Small intestine (tissue), 7 donors: ENCODE results near the gene TCEAL1. TPM values are rescaled to one million over a fixed set of nuclear protein-coding genes. Genes with fewer than 3 reads are reported as not detected.
A peak's percentile ranks its signal among the peaks of the same experiment; 100 is the strongest.

ENCODE experiments used
- DNase-seq, 2 donors: peaks; one replicate each; pipeline versions ENCODE4 v3.0.0 to v3.0.0-alpha.2; 2013
- FAIRE-seq: peaks from 2 replicates; lab custom pipeline; 2012; peaks lifted over from hg19 to GRCh38; lab: Jason Lieb, UNC
- H3K27ac ChIP-seq, 3 donors: one replicate each; pipeline ENCODE4 v1.5.1; 2013; ENCODE audit warnings: low read length in 2 of 3, mild to moderate bottlenecking in 2 of 3, control low read depth in 1 of 3, inconsistent platforms in 1 of 3, low read depth in 1 of 3, moderate library complexity in 1 of 3
- H3K27me3 ChIP-seq, 3 donors: one replicate each; pipeline ENCODE4 v1.6.1; 2013; ENCODE audit warnings: low read length in 3 of 3, inconsistent platforms in 1 of 3; ENCODE audit not compliant: control insufficient read depth in 3 of 3, insufficient read depth in 3 of 3
- H3K36me3 ChIP-seq, 3 donors: one replicate each; pipeline ENCODE4 v1.6.1; 2013; ENCODE audit warnings: low read length in 3 of 3, inconsistent platforms in 1 of 3, low read depth in 1 of 3, mild to moderate bottlenecking in 1 of 3, moderate library complexity in 1 of 3; ENCODE audit not compliant: control insufficient read depth in 3 of 3, insufficient read depth in 2 of 3
- H3K4me1 ChIP-seq, 3 donors: one replicate each; pipeline ENCODE4 v1.6.1; 2013; ENCODE audit warnings: low read length in 2 of 3, inconsistent platforms in 1 of 3, low read depth in 1 of 3, mild to moderate bottlenecking in 1 of 3, moderate library complexity in 1 of 3; ENCODE audit not compliant: control insufficient read depth in 3 of 3, insufficient read depth in 2 of 3
- H3K4me3 ChIP-seq, 3 donors: one replicate each; pipeline ENCODE4 v1.5.1; 2013; ENCODE audit warnings: low read length in 3 of 3, control low read depth in 1 of 3, inconsistent platforms in 1 of 3, low read depth in 1 of 3, mild to moderate bottlenecking in 1 of 3, moderate library complexity in 1 of 3
- H3K9me3 ChIP-seq, 2 donors: one replicate each; pipeline ENCODE4 v1.6.1; 2013; ENCODE audit warnings: low read depth in 1 of 2, low read length in 1 of 2; ENCODE audit not compliant: control insufficient read depth in 2 of 2, insufficient read depth in 1 of 2
- WGBS, 3 donors: extraction: QIAGEN DNeasy Blood & Tissue Kit; methylation state at CpG; one replicate each; pipeline ENCODE4 v1.1.7; 2013; 5-methylcytosine and 5-hydroxymethylcytosine counted together
- polyA plus RNA-seq, 4 donors: library from polyadenylated mRNA; stranded (reverse) in 3 of 4; unstranded in 1 of 4; fragments of 200-250 nt in 3 of 4; fragments of 120-200 nt in 1 of 4; gene quantifications; one replicate each; pipeline versions ENCODE4 v1.2.1 to v1.2.3, GENCODE V29; 2013
- donor health status: healthy with polysubstance abuse.
- donor health status: control.
- donor health status: control.
- donor health status: Bipolar disorder and iron deficiency.
- donor health status: healthy.

TCEAL1 gene
- polyA plus RNA-seq, 4 donors = 17.9 to 33.0 (median 26.9) TPM

GRCh38 chrX:103607364-103608305 lies 21.1 kb upstream of the TCEAL1 start, which contains the start of gene TCEAL3:
TSS of gene TCEAL3 (plus strand) at chrX:103607963. CDS start at chrX:103609065, 1,102 bp downstream.
- H3K4me3 ChIP-seq = peak within 1 kb of the TSS; percentile 58 to 65 (median 64)
- FAIRE-seq (no peak), DNase-seq (peak in 1 of 2 donors; percentile 52)
- H3K9me3 ChIP-seq = no peaks in the 10 kb centered on the region
- 1 to 23% (median 2%) methylated on average over 36 to 59 of the region's 59 CpGs for WGBS, 3 donors
- peaks cover 0 to 4% (median 0%) of the 10 kb centered on the region in 3 donors for H3K4me1 ChIP-seq
- no peaks in the 10 kb centered on the region for H3K27me3 ChIP-seq
- H3K36me3 ChIP-seq = peaks cover 0 to 5% (median 0%) of the 10 kb centered on the region in 3 donors
- peak within 1 kb of the TSS in 2 of 3 donors; percentile 45 to 86 for H3K27ac ChIP-seq

GRCh38 chrX:103608306-103608963 lies 20.3 kb upstream of the TCEAL1 start:
- no peaks in the 10 kb centered on the region for H3K9me3 ChIP-seq
- peak overlapping the region in 2 of 3 donors; percentile 45 to 86 for H3K27ac ChIP-seq
- peak in 1 of 2 donors; percentile 11 for DNase-seq
- no peak for FAIRE-seq
- peaks cover 0 to 4% (median 0%) of the 10 kb centered on the region in 3 donors for H3K4me1 ChIP-seq
- no peaks in the 10 kb centered on the region for H3K27me3 ChIP-seq
- H3K4me3 ChIP-seq = peak overlapping the region; percentile 58 to 65 (median 64)
- peaks cover 0 to 3% (median 0%) of the 10 kb centered on the region in 3 donors for H3K36me3 ChIP-seq
- 19 to 37% (median 34%) methylated on average over 18 to 21 of the region's 21 CpGs for WGBS, 3 donors

GRCh38 chrX:103610282-103610681 lies 18.5 kb upstream of the TCEAL1 start:
- 49 to 70% (median 60%) methylated on average over 1 of the region's 1 CpG for whole genome bisulfite sequencing, 3 donors

GRCh38 chrX:103613362-103613890 lies 15.3 kb upstream of the TCEAL1 start:
- no peaks in the 10 kb centered on the region for H3K27me3 ChIP-seq
- H3K4me3 ChIP-seq = no peak overlapping the region
- H3K4me1 ChIP-seq = no peaks in the 10 kb centered on the region
- no peak for DNase-seq
- H3K27ac ChIP-seq = no peak overlapping the region
- no peaks in the 10 kb centered on the region for H3K36me3 ChIP-seq
- WGBS, 3 donors = 57 to 93% (median 78%) methylated on average over 1 of the region's 1 CpG
- no peaks in the 10 kb centered on the region for H3K9me3 ChIP-seq
- FAIRE-seq = no peak

More at GRCh38 chrX:103610282-103610681, 18.5 kb upstream of the TCEAL1 start:
- FAIRE-seq (no peak), DNase-seq (no peak)
- H3K4me3 ChIP-seq = no peak overlapping the region
- no peaks in the 10 kb centered on the region for H3K9me3 ChIP-seq
- no peaks in the 10 kb centered on the region for H3K36me3 ChIP-seq
- H3K4me1 ChIP-seq = peaks cover 0 to 4% (median 0%) of the 10 kb centered on the region in 3 donors
- no peaks in the 10 kb centered on the region for H3K27me3 ChIP-seq
- no peak overlapping the region for H3K27ac ChIP-seq

GRCh38 chrX:103614999-103615398 lies 13.8 kb upstream of the TCEAL1 start:
- Histone ChIP-seq H3K9me3 (no peaks in the 10 kb centered on the region), H3K27ac (no peak overlapping the region), H3K27me3 (no peaks in the 10 kb centered on the region), H3K4me3 (no peak overlapping the region), H3K36me3 (no peaks in the 10 kb centered on the region), H3K4me1 (no peaks in the 10 kb centered on the region)
- 56 to 88% (median 65%) methylated on average over 1 of the region's 1 CpG for WGBS, 3 donors
- DNase-seq (no peak), FAIRE-seq (no peak)

GRCh38 chrX:103615781-103616371 lies 12.9 kb upstream of the TCEAL1 start:
- H3K27me3 ChIP-seq = no peaks in the 10 kb centered on the region
- no peaks in the 10 kb centered on the region for H3K36me3 ChIP-seq
- no peak overlapping the region for H3K4me3 ChIP-seq
- no peak overlapping the region for H3K27ac ChIP-seq
- no peak for DNase-seq
- no peak for FAIRE-seq
- no peaks in the 10 kb centered on the region for H3K4me1 ChIP-seq
- H3K9me3 ChIP-seq = no peaks in the 10 kb centered on the region

- Histone ChIP-seq H3K36me3 (no peaks in the 10 kb centered on the region), H3K9me3 (no peaks in the 10 kb centered on the region), H3K4me3 (no peak overlapping the region), H3K27me3 (no peaks in the 10 kb centered on the region), H3K4me1 (no peaks in the 10 kb centered on the region), H3K27ac (no peak overlapping the region)
- no peak for DNase-seq
- FAIRE-seq = no peak
- 17 to 62% (median 50%) methylated on average over 1 of the region's 1 CpG for WGBS, 3 donors
Observed at GRCh38 chrX:103616676-103617186, 12.0 kb upstream of the TCEAL1 start.
